Measurements from ENCODE around the gene CDH20. TPM values are rescaled to one million over a fixed set of nuclear protein-coding genes. Genes with fewer than 3 reads are reported as not detected.

Gene CDH20
- total and polyA plus RNA-seq, 2 experiments from 2014 or later: not detected

- Histone ChIP-seq H3K9me3 (ENCODE audit: low read depth) (no peaks in the 10 kb centered on the region), H3K36me3 (no peaks in the 10 kb centered on the region)
- TF ChIP-seq CTCF (IDR thresholded peaks at IDR 0.05; ENCODE audit: low read depth, low read length): no peak
These were observed 170.5 kb downstream of the CDH20 start for GRCh38 chr18:61503688-61504087.

GRCh38 chr18:61528961-61529360 lies 195.7 kb downstream of the CDH20 start:
- no peaks in the 10 kb centered on the region for H3K36me3 ChIP-seq
- TF ChIP-seq CTCF (IDR thresholded peaks at IDR 0.05; ENCODE audit: low read depth, low read length): no peak
- H3K4me3 ChIP-seq: no peak overlapping the region
- H3K4me1 ChIP-seq (ENCODE audit: low read depth): no peaks in the 10 kb centered on the region
- no peaks in the 10 kb centered on the region for H3K27me3 ChIP-seq
- no peak for DNase-seq (ENCODE audit: low read depth in 1 of 2, low spot score in 1 of 2)
- no peaks in the 10 kb centered on the region for H3K9me3 ChIP-seq (ENCODE audit: low read depth)
- H3K27ac ChIP-seq: no peak overlapping the region

More at GRCh38 chr18:61503688-61504087, 170.5 kb downstream of the CDH20 start:
- DNase-seq (ENCODE audit: low read depth in 1 of 2, low spot score in 1 of 2): no peak
- no peak overlapping the region for H3K27ac ChIP-seq
- no peak overlapping the region for H3K4me3 ChIP-seq
- no peaks in the 10 kb centered on the region for H3K27me3 ChIP-seq
- no peaks in the 10 kb centered on the region for H3K4me1 ChIP-seq (ENCODE audit: low read depth)

GRCh38 chr18:61530681-61531080 lies 197.5 kb downstream of the CDH20 start:
- Histone ChIP-seq H3K4me3 (no peak overlapping the region), H3K27me3 (no peaks in the 10 kb centered on the region), H3K36me3 (no peaks in the 10 kb centered on the region), H3K4me1 (ENCODE audit: low read depth) (no peaks in the 10 kb centered on the region), H3K9me3 (ENCODE audit: low read depth) (no peaks in the 10 kb centered on the region), H3K27ac (no peak overlapping the region)
- no peak for DNase-seq (ENCODE audit: low read depth in 1 of 2, low spot score in 1 of 2)
- no peak for TF ChIP-seq CTCF (IDR thresholded peaks at IDR 0.05; ENCODE audit: low read depth, low read length)

GRCh38 chr18:61531182-61531581 lies 198.0 kb downstream of the CDH20 start:
- no peaks in the 10 kb centered on the region for H3K36me3 ChIP-seq
- no peak for TF ChIP-seq CTCF (IDR thresholded peaks at IDR 0.05; ENCODE audit: low read depth, low read length)
- no peak overlapping the region for H3K27ac ChIP-seq
- H3K4me1 ChIP-seq (ENCODE audit: low read depth): no peaks in the 10 kb centered on the region
- H3K27me3 ChIP-seq: no peaks in the 10 kb centered on the region
- H3K4me3 ChIP-seq: no peak overlapping the region
- peak in 1 of 2 donors; percentile 22 for DNase-seq (ENCODE audit: low read depth in 1 of 2, low spot score in 1 of 2)
- H3K9me3 ChIP-seq (ENCODE audit: low read depth): no peaks in the 10 kb centered on the region

- DNase-seq (ENCODE audit: low read depth in 1 of 2, low spot score in 1 of 2): no peak
- no peak overlapping the region for H3K27ac ChIP-seq
- H3K9me3 ChIP-seq (ENCODE audit: low read depth): no peaks in the 10 kb centered on the region
- H3K4me1 ChIP-seq (ENCODE audit: low read depth): no peaks in the 10 kb centered on the region
- no peak overlapping the region for H3K4me3 ChIP-seq
- TF ChIP-seq CTCF (IDR thresholded peaks at IDR 0.05; ENCODE audit: low read depth, low read length): no peak
- no peaks in the 10 kb centered on the region for H3K36me3 ChIP-seq
- H3K27me3 ChIP-seq: no peaks in the 10 kb centered on the region
These were observed 198.7 kb downstream of the CDH20 start for GRCh38 chr18:61531891-61532290.

- no peak for DNase-seq (ENCODE audit: low read depth in 1 of 2, low spot score in 1 of 2)
- no peak for TF ChIP-seq CTCF (IDR thresholded peaks at IDR 0.05; ENCODE audit: low read depth, low read length)
These were observed 202.2 kb downstream of the CDH20 start for GRCh38 chr18:61535401-61535800.

More at GRCh38 chr18:61535401-61535800, 202.2 kb downstream of the CDH20 start:
- no peak overlapping the region for H3K27ac ChIP-seq
- H3K36me3 ChIP-seq: no peaks in the 10 kb centered on the region
- H3K27me3 ChIP-seq: no peaks in the 10 kb centered on the region
- H3K4me3 ChIP-seq: no peak overlapping the region
- no peaks in the 10 kb centered on the region for H3K9me3 ChIP-seq (ENCODE audit: low read depth)
- H3K4me1 ChIP-seq (ENCODE audit: low read depth): no peaks in the 10 kb centered on the region

Data from cardiac muscle cell (in vitro differentiated cells and primary cell).